Glomerular visceral epithelial cell (primary cell): ENCODE results near the gene SOX3.

Experiments
- DNase-seq: peaks from one replicate; pipeline ENCODE4 v3.0.0-alpha.2; 2016; ENCODE audit errors: extremely low spot score

The SOX3 gene

DNA sequence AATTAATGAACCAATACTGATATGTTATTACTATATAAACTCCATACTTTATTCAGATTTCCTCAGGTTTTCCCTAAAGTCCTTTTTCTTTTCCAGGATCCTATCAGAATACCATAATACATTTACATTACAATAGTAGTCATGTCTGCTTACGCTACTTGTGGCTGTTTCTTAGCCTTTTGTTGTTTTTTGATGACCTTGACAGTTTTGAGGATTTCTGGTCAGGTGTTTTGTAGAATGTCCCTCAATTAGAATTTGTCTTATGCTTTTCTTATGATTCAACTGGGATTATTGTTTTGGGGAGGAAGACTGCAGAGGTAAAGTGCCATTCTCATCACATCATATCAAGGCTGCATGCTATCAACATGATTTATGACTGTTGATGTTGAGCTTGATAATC, 9.1 kb downstream of the SOX3 start:
- no peak for DNase-seq

DNA sequence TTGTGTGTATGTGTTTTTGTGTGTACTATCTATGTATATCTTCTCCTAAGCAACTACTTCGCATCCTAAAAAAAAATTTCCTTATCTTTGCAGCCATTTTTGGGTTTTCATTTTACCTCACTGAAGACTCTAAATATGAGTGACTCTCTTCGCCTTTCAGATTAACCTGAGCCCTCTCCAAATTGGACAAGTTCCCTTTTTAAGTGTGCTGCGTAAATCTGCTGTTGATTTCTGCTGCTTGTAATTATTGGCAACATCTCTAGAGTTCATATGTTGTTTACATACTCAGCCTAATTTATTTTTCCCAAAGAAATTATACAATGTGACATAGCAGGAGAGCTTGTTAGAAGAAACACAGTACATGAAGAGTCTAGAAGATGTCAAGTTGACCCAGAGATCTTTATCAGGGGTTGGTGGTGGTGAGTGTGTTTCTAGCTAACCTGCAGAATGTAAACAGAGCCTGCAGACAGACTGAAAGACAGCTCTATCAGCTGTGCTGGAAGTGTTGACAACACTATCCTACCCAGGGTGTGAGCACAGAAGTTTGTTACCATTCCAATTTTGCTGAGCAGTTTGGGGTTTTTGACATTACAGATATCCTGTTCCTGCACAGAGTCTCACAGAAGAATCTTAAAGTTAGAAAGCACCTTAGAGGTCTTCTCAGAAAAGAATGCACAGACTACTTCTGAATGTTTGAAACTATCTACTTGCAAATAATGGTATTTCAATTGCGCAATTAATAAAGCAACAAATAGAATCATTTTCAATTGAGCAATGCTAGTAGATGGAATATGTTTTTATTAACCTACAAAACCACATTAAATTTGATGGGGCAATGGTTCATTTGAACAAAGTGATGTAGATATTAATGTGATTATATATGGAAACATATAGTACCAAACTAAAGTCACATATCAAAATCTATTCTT, 12.5 kb downstream of the SOX3 start:
- DNase-seq = no peak

DNA sequence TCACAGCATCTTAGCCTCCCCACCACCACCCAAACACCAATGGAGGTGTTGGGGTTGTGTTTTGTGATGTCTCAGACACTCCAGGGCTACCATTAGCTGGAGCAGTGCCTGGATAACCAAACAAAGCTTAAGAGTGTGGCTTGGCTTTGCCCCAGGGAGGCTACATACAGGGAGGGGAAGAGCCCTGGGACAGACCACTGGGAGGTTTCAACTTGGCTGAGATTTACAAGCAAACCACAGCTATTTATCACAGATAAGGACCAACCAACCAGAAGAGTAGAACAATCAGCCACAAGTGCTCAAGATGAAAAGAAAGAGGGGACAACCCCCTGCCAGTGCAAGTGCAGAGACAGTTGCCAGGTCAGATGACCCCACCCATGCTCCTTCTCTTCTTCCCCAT, 24.1 kb downstream of the SOX3 start:
- no peak for DNase-seq

DNA sequence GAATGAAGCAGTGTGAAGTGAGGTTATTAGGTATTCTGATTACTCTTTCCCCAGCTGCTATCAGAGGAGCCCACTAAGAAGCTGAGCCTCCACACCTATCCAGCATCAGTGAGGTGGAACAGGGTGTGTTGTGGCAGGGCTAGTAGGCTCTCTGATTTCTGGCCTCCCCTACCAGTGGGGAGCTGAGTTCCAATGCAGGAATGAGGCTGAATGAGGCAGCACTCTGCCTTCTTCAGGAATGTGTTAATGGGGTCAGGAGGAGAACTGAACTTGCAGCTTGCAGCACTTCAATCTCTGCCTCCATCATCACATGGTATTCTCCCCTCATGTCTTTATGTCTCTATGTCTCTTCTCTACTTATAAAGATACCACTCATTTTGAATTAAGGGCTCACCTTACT, 26.9 kb downstream of the SOX3 start:
- DNase-seq = no peak

DNA sequence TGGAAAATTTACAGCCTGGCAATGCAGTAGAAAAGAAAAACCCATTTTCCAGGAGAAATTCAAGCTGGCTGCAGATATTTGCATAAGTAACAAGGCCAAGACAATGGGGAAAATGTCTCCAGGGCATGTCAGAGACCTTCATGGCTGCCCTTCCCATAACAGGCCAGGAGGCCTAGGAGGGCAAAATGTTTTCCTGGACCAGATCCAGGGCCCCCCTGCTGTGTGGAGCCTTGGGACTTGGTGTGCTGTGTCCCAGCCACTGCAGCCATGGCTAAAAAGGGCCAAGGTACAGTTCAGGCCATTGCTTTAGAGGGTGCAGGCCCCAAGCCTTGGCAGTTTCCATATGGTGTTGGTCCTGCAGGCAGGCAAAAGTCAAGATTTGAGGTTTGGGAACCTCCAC, 29.8 kb downstream of the SOX3 start:
- DNase-seq = no peak

DNA sequence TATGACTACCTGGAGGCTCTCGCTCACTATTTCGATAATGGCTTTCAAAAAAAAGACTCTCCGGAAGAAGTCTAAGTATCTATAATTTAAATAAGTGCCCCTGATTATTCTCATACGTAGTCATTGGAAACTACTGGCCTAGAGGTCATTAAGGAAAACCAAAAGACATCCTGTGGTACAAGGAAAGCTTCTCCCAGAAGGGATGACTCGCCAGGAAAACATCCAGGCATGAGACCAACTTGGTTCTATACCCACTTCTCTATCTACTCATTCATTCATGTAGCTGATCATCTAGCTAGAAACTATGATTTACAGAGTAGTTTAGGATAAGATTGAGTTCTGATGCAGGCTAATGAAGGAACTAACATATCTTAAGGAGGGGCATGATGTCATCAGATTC, 37.7 kb downstream of the SOX3 start:
- DNase-seq = no peak
